Skeletal muscle tissue (tissue), 4 donors: ENCODE data around the gene CELF1. TPM values are rescaled to one million over a fixed set of nuclear protein-coding genes. Genes with fewer than 3 reads are reported as not detected.

Experiments
- H3K27ac ChIP-seq: one replicate; pipeline ENCODE4 v1.7.0; 2013; ENCODE audit warnings: mild to moderate bottlenecking, low read depth, low read length, inconsistent platforms
- H3K27me3 ChIP-seq, 3 donors: one replicate each; pipeline ENCODE4 v1.7.0; 2013; ENCODE audit warnings: low read length in 3 of 3; ENCODE audit not compliant: control insufficient read depth in 3 of 3, insufficient read depth in 3 of 3
- H3K36me3 ChIP-seq, 3 donors: one replicate each; pipeline ENCODE4 v1.7.0; 2013; ENCODE audit warnings: low read length in 3 of 3; ENCODE audit not compliant: control insufficient read depth in 3 of 3, insufficient read depth in 3 of 3
- H3K4me1 ChIP-seq, 3 donors: one replicate each; pipeline ENCODE4 v1.7.0; 2013; ENCODE audit warnings: low read length in 3 of 3, mild to moderate bottlenecking in 3 of 3; ENCODE audit not compliant: control insufficient read depth in 3 of 3, insufficient read depth in 3 of 3
- H3K4me3 ChIP-seq, 3 donors: one replicate each; pipeline ENCODE4 v1.7.0; 2013; ENCODE audit warnings: low read length in 3 of 3
- H3K9ac ChIP-seq, 3 donors: one replicate each; pipeline ENCODE4 v1.7.0; 2013; ENCODE audit warnings: low read length in 3 of 3, mild to moderate bottlenecking in 3 of 3, moderate library complexity in 2 of 3, low read depth in 1 of 3
- H3K9me3 ChIP-seq, 3 donors: one replicate each; pipeline ENCODE4 v1.7.0; 2013; ENCODE audit warnings: low read length in 3 of 3; ENCODE audit not compliant: control insufficient read depth in 3 of 3
- total RNA-seq: library from RNA; depleted of rRNA; stranded (reverse); fragments of >200 nt; gene quantifications from one replicate; pipeline ENCODE4 v1.2.3, GENCODE V29; 2014
- donor health status: Osteomylitis.

The CELF1 gene
- total RNA-seq, 1 donor from 2014 or later: 74.6 TPM

- H3K4me1 ChIP-seq: peaks cover 44 to 51% (median 47%) of the 10 kb centered on the region in 3 donors
- peak overlapping the region in 2 of 3 donors; percentile 11 to 44 for H3K9ac ChIP-seq
- H3K4me3 ChIP-seq: peak overlapping the region in 1 of 3 donors; percentile 8
- peak overlapping the region; percentile 60 for H3K27ac ChIP-seq
- H3K9me3 ChIP-seq: no peaks in the 10 kb centered on the region
- H3K27me3 ChIP-seq: no peaks in the 10 kb centered on the region
- H3K36me3 ChIP-seq: peaks cover 0 to 3% (median 2%) of the 10 kb centered on the region in 3 donors
These were observed 37.9 kb downstream of the CELF1 start for GRCh38 chr11:47514825-47515647.

- Histone ChIP-seq H3K9ac (peak overlapping the region in 1 of 3 donors; percentile 57), H3K27me3 (no peaks in the 10 kb centered on the region), H3K9me3 (no peaks in the 10 kb centered on the region), H3K27ac (no peak overlapping the region), H3K36me3 (peaks cover 0 to 3% (median 2%) of the 10 kb centered on the region in 3 donors), H3K4me1 (peaks cover 43 to 53% (median 44%) of the 10 kb centered on the region in 3 donors), H3K4me3 (no peak overlapping the region)
These were observed 40.2 kb downstream of the CELF1 start for GRCh38 chr11:47512701-47513100.

GRCh38 chr11:47511917-47512316, 41.0 kb downstream of the CELF1 start:
- Histone ChIP-seq H3K4me3 (no peak overlapping the region), H3K27ac (no peak overlapping the region), H3K36me3 (peaks cover 0 to 3% (median 2%) of the 10 kb centered on the region in 3 donors), H3K4me1 (peaks cover 39 to 54% (median 47%) of the 10 kb centered on the region in 3 donors), H3K27me3 (no peaks in the 10 kb centered on the region), H3K9ac (no peak overlapping the region), H3K9me3 (no peaks in the 10 kb centered on the region)

GRCh38 chr11:47510209-47510608, 42.7 kb downstream of the CELF1 start:
- Histone ChIP-seq H3K4me1 (peaks cover 32 to 48% (median 40%) of the 10 kb centered on the region in 3 donors), H3K36me3 (peaks cover 0 to 3% (median 2%) of the 10 kb centered on the region in 3 donors), H3K9me3 (no peaks in the 10 kb centered on the region)

GRCh38 chr11:47509077-47509536, 43.8 kb downstream of the CELF1 start:
- Histone ChIP-seq H3K4me3 (no peak overlapping the region), H3K27ac (peak overlapping the region; percentile 38), H3K4me1 (peaks cover 25 to 37% (median 33%) of the 10 kb centered on the region in 3 donors), H3K27me3 (no peaks in the 10 kb centered on the region), H3K9me3 (no peaks in the 10 kb centered on the region), H3K36me3 (peaks cover 0 to 3% (median 2%) of the 10 kb centered on the region in 3 donors), H3K9ac (peak overlapping the region in 1 of 3 donors; percentile 8)

More at GRCh38 chr11:47510209-47510608, 42.7 kb downstream of the CELF1 start:
- no peak overlapping the region for H3K9ac ChIP-seq
- H3K27me3 ChIP-seq: no peaks in the 10 kb centered on the region
- H3K4me3 ChIP-seq: no peak overlapping the region
- H3K27ac ChIP-seq: peak overlapping the region; percentile 38

- Histone ChIP-seq H3K9me3 (no peaks in the 10 kb centered on the region), H3K9ac (no peak overlapping the region), H3K27ac (peak overlapping the region; percentile 38), H3K36me3 (peaks cover 0 to 3% (median 2%) of the 10 kb centered on the region in 3 donors), H3K4me1 (peaks cover 25 to 37% (median 33%) of the 10 kb centered on the region in 3 donors), H3K4me3 (no peak overlapping the region), H3K27me3 (no peaks in the 10 kb centered on the region)
These were observed 44.5 kb downstream of the CELF1 start for GRCh38 chr11:47508240-47508957.

GRCh38 chr11:47507563-47508239, 45.2 kb downstream of the CELF1 start:
- H3K4me1 ChIP-seq: peaks cover 25 to 38% (median 33%) of the 10 kb centered on the region in 3 donors
- no peak overlapping the region for H3K27ac ChIP-seq
- peaks cover 0 to 3% (median 2%) of the 10 kb centered on the region in 3 donors for H3K36me3 ChIP-seq

GRCh38 chr11:47506795-47507562, 46.0 kb downstream of the CELF1 start:
- Histone ChIP-seq H3K36me3 (peaks cover 0 to 3% (median 2%) of the 10 kb centered on the region in 3 donors), H3K4me3 (no peak overlapping the region), H3K4me1 (peaks cover 23 to 41% (median 32%) of the 10 kb centered on the region in 3 donors), H3K27ac (no peak overlapping the region), H3K27me3 (no peaks in the 10 kb centered on the region), H3K9ac (no peak overlapping the region), H3K9me3 (no peaks in the 10 kb centered on the region)

More at GRCh38 chr11:47507563-47508239, 45.2 kb downstream of the CELF1 start:
- H3K4me3 ChIP-seq: no peak overlapping the region
- H3K27me3 ChIP-seq: no peaks in the 10 kb centered on the region
- no peaks in the 10 kb centered on the region for H3K9me3 ChIP-seq
- H3K9ac ChIP-seq: no peak overlapping the region

GRCh38 chr11:47506373-47506772, 46.6 kb downstream of the CELF1 start:
- Histone ChIP-seq H3K4me1 (peaks cover 20 to 42% (median 27%) of the 10 kb centered on the region in 3 donors), H3K9me3 (no peaks in the 10 kb centered on the region), H3K9ac (no peak overlapping the region), H3K27me3 (no peaks in the 10 kb centered on the region), H3K4me3 (no peak overlapping the region), H3K36me3 (peaks cover 0 to 3% (median 2%) of the 10 kb centered on the region in 3 donors), H3K27ac (no peak overlapping the region)
